ENCODE data around the gene NDUFS2. TPM values are rescaled to one million over a fixed set of nuclear protein-coding genes. Genes with fewer than 3 reads are reported as not detected.

The NDUFS2 gene
- total and polyA plus RNA-seq, 9 of the 15 experiments (the other 6 are each of a cell fraction or from before 2014, with no cell fraction given): 70.0 to 176 (median 141) TPM

DNA sequence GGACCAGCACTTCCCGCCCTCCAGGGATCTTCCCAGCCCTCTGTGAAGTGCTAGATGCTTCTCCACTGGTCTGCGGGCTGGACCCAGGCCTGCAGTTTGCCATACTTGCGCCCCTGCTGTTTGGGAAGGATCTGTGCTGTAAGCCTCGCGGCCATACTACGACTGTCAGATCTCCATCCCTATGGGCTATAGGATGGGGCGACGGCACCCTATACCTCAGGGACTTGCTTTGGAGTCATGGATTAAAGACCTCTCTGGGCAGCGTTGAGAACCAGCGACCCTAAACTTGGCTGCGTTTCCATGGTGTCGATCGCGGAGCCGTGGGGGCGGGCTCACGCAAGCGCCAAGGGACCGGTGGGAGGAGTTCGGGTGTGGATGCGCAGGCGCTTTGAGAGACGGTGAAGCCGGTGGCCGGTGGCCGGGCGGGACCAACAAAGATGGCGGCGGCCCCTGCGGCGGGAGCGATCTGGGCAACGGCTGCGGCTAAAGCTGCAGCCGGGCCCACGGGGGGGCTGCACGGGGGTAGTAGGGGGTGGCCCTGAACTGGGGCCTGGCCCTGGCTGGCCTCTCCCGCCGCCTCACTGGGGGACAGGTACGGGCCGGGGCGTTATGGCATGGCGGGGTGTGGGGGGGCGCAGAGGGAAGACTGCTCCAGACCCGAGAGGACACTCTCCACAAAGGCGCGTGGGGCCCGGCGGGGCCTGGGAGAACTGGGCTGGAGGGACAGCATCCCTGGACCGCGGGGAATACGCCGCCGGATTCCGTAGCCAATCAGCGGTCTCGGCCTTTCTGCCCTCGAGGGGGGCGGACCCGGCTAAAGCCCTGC, 42.9 kb upstream of the NDUFS2 start, which contains the start of gene USP21 (continued):
- TF ChIP-seq RCOR1 (IDR thresholded peaks at IDR 0.05; ENCODE audit: borderline replicate concordance in 1 of 2, low read depth in 2 of 2, low read length in 2 of 2) (peak in 1 of 2 experiments; percentile 3; a peak in 1 of 4 replicates), SPI1 (IDR thresholded peaks at IDR 0.05; ENCODE audit: borderline replicate concordance, low read depth, low read length) (no peak), POLR2H (tag; IDR thresholded peaks at IDR 0.05; ENCODE audit: low read depth) (peak; percentile 34; the same call in 1 of the 2 replicates), ELF2 (CRISPR knock-in tag; IDR thresholded peaks at IDR 0.05) (peak; percentile 68), WHSC1 (IDR thresholded peaks at IDR 0.05; ENCODE audit: low read length) (no peak), ZZZ3 (IDR thresholded peaks at IDR 0.05) (no peak), MED1 (CRISPR knock-in tag; IDR thresholded peaks at IDR 0.05; ENCODE audit: borderline replicate concordance) (no peak), ZFX (CRISPR knock-in tag; IDR thresholded peaks at IDR 0.05) (peak; percentile 64), L3MBTL2 (IDR thresholded peaks at IDR 0.05) (no peak), HNRNPUL1 (IDR thresholded peaks at IDR 0.05; ENCODE audit: low read length) (no peak), BRD9 (IDR thresholded peaks at IDR 0.05; ENCODE audit: low read depth, partially characterized antibody) (no peak), ZNF445 (CRISPR knock-in tag; IDR thresholded peaks at IDR 0.05; ENCODE audit: low read depth) (no peak), POLR2G (IDR thresholded peaks at IDR 0.05; ENCODE audit: low read depth, low read length) (peak; percentile 85), KAT7 (CRISPR knock-in tag; IDR thresholded peaks at IDR 0.05; ENCODE audit: borderline replicate concordance) (peak; percentile 85), ELF4 (CRISPR knock-in tag; IDR thresholded peaks at IDR 0.05) (no peak), NCOR1 (IDR thresholded peaks at IDR 0.05) (no peak), GTF2E2 (tag; IDR thresholded peaks at IDR 0.05) (peak; percentile 29; the same call in 1 of the 2 replicates), XRCC3 (IDR thresholded peaks at IDR 0.05) (no peak), ZFP1 (CRISPR knock-in tag; IDR thresholded peaks at IDR 0.05) (no peak), JUN (IDR thresholded peaks at IDR 0.05; ENCODE audit: borderline replicate concordance, low read depth, low read length) (0 out of 2 replicates have a peak, but pooled peaks have one; percentile 13), JUN (CRISPR knock-in tag; IDR thresholded peaks at IDR 0.05; ENCODE audit: borderline replicate concordance) (no peak), CBFB (CRISPR knock-in tag; IDR thresholded peaks at IDR 0.05) (0 out of 2 replicates have a peak, but pooled peaks have one; percentile 64)
- TF ChIP-seq, protein P1, sequence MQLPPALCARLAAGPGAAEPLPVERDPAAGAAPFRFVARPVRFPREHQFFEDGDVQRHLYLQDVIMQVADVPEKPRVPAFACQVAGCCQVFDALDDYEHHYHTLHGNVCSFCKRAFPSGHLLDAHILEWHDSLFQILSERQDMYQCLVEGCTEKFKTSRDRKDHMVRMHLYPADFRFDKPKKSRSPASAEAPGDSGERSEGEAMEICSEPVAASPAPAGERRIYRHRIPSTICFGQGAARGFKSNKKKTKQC (CRISPR knock-in tag; IDR thresholded peaks at IDR 0.05): peak; percentile 30; the same call in 1 of the 2 replicates
- TF ChIP-seq, protein P2, sequence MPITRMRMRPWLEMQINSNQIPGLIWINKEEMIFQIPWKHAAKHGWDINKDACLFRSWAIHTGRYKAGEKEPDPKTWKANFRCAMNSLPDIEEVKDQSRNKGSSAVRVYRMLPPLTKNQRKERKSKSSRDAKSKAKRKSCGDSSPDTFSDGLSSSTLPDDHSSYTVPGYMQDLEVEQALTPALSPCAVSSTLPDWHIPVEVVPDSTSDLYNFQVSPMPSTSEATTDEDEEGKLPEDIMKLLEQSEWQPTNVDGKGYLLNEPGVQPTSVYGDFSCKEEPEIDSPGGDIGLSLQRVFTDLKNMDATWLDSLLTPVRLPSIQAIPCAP (CRISPR knock-in tag; IDR thresholded peaks at IDR 0.05; ENCODE audit: borderline replicate concordance): no peak
- TF ChIP-seq, protein P3, sequence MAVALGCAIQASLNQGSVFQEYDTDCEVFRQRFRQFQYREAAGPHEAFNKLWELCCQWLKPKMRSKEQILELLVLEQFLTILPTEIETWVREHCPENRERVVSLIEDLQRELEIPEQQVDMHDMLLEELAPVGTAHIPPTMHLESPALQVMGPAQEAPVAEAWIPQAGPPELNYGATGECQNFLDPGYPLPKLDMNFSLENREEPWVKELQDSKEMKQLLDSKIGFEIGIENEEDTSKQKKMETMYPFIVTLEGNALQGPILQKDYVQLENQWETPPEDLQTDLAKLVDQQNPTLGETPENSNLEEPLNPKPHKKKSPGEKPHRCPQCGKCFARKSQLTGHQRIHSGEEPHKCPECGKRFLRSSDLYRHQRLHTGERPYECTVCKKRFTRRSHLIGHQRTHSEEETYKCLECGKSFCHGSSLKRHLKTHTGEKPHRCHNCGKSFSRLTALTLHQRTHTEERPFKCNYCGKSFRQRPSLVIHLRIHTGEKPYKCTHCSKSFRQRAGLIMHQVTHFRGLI (CRISPR knock-in tag; IDR thresholded peaks at IDR 0.05): no peak
